ENCODE data around the gene ZMYND8. TPM values are rescaled to one million over a fixed set of nuclear protein-coding genes. Genes with fewer than 3 reads are reported as not detected.

Gene ZMYND8
- polyA plus RNA-seq, 3 donors: 1.4 to 13.8 (median 5.8) TPM

DNA sequence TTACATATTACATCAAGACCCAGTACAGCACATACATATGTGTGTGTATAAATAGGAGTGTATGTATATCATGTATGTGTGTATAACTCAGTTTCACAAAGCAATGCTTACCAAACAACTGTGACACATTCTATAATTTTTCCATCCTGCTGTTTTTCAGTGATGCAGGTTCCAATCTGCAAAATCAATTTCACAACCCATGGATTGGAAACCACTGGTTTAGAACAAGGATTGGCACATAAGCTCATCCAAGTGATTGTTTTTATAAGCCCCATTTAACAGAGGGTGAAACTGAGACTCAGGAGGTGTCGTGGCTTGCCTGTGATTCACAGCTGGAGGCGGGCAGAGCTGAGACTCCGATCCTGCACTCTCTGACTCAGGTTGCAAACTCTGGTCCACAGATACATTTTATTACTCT is 158.2 kb downstream of the ZMYND8 start:
- intact Hi-C loops (cut with micrococcal nuclease): no loop called here
- no peaks in the 10 kb centered on the region for H3K4me1 ChIP-seq (ENCODE audit: control insufficient read depth in 1 of 2, insufficient read depth in 2 of 2, low read length in 2 of 2)
- H3K27me3 ChIP-seq (ENCODE audit: control insufficient read depth in 2 of 2, insufficient read depth in 2 of 2, low read length in 2 of 2): no peaks in the 10 kb centered on the region
- no peak overlapping the region for H3K4me2 ChIP-seq (replicated peaks; ENCODE audit: extremely low read depth, low read length, poor library complexity, severe bottlenecking)
- TF ChIP-seq, protein P1, sequence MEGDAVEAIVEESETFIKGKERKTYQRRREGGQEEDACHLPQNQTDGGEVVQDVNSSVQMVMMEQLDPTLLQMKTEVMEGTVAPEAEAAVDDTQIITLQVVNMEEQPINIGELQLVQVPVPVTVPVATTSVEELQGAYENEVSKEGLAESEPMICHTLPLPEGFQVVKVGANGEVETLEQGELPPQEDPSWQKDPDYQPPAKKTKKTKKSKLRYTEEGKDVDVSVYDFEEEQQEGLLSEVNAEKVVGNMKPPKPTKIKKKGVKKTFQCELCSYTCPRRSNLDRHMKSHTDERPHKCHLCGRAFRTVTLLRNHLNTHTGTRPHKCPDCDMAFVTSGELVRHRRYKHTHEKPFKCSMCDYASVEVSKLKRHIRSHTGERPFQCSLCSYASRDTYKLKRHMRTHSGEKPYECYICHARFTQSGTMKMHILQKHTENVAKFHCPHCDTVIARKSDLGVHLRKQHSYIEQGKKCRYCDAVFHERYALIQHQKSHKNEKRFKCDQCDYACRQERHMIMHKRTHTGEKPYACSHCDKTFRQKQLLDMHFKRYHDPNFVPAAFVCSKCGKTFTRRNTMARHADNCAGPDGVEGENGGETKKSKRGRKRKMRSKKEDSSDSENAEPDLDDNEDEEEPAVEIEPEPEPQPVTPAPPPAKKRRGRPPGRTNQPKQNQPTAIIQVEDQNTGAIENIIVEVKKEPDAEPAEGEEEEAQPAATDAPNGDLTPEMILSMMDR (IDR thresholded peaks at IDR 0.05): no peak
- Mint-ChIP-seq H3K4me1 (peaks cover 7% of the 10 kb centered on the region), H3K4me3 (no peak overlapping the region), H3K9me3 (peaks cover 0 to 3% (median 2%) of the 10 kb centered on the region in 7 donors), H3K27ac (no peak overlapping the region), H3K27me3 (ENCODE audit: low read depth in 3 of 3) (peaks cover 2 to 11% (median 3%) of the 10 kb centered on the region in 3 donors), H3K36me3 (no peaks in the 10 kb centered on the region)
- H3K79me2 ChIP-seq (ENCODE audit: insufficient read depth, low read length): no peaks in the 10 kb centered on the region
- WGBS (ENCODE audit: insufficient coverage): 93% methylated on average over 3 of the region's 3 CpGs
- H3K9me3 ChIP-seq (replicated peaks in 1 of 2; ENCODE audit: control insufficient read depth in 1 of 2, insufficient read depth in 1 of 2, low read length in 2 of 2): no peaks in the 10 kb centered on the region
- no peak overlapping the region for H3K9ac ChIP-seq (ENCODE audit: insufficient read depth, low read length, poor library complexity, severe bottlenecking)
- no peak for DNase-seq
- no peak overlapping the region for H3K27ac ChIP-seq (ENCODE audit: low read depth in 1 of 2, low read length in 2 of 2)
- no peak overlapping the region for H3K4me3 ChIP-seq (replicated peaks in 1 of 3; ENCODE audit: low read depth in 2 of 3, low read length in 3 of 3)
- H4K20me1 ChIP-seq (ENCODE audit: insufficient read depth, low read length): no peaks in the 10 kb centered on the region
- no peaks in the 10 kb centered on the region for H3K36me3 ChIP-seq (replicated peaks in 1 of 2; ENCODE audit: control insufficient read depth in 1 of 2, insufficient read depth in 2 of 2, low read length in 2 of 2)
- no peak overlapping the region for H2AFZ ChIP-seq (ENCODE audit: insufficient read depth, low read depth, low read length, poor library complexity, severe bottlenecking)

DNA sequence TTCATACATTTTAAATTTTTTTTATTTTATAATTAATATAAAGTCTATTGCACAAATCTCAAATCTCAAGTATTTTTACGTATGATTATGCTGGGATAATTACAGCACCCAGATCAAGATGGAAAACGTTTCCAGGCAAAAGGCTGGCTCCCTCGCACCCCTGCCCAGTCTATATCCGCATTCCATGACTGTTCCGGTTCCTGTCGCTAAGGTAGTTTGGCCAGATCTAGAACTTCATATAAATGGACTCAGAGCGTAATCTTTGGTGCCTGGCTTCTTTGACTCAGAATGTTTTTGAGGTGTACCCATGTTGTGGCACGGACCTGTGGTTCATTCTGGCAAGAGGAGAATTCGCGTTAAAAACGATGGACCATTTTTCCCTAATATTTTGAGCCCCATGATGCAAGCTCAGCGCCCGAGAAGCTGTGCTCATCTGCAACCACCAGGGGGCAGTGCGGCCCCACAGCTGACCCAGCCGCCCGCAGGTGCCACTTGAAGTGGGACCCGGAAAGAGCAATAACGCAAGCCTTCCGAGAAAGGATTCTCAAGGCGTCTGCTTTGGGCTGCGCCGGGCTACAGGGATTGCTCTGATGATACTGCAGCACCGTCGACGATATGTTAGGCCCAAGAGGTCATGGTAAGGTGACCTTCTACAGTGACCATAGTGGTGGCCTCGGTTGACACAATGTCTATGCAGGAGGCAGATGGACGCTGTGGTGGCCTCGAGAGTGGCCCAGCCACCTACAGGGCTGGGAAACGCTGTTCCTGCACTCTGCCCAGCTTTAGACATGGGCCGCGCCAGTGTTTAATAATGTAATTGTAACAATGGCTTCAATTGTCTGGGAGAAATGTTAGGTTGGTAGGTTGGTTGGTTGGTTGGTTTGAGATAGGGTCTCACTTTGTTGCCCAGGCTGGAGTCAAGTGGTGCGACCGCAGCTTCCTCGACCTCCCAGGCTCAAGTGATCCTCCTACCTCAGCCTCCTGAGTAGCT is 160.1 kb downstream of the ZMYND8 start:
- Mint-ChIP-seq H3K36me3 (no peaks in the 10 kb centered on the region), H3K27ac (no peak overlapping the region), H3K4me3 (no peak overlapping the region), H3K9me3 (no peaks in the 10 kb centered on the region), H3K27me3 (ENCODE audit: low read depth in 3 of 3) (peaks cover 2 to 7% (median 4%) of the 10 kb centered on the region in 3 donors), H3K4me1 (peaks cover 7% of the 10 kb centered on the region)
- Histone ChIP-seq H3K27me3 (ENCODE audit: control insufficient read depth in 2 of 2, insufficient read depth in 2 of 2, low read length in 2 of 2) (peaks cover 0 to 4% of the 10 kb centered on the region in 2 donors), H3K36me3 (replicated peaks in 1 of 2; ENCODE audit: control insufficient read depth in 1 of 2, insufficient read depth in 2 of 2, low read length in 2 of 2) (no peaks in the 10 kb centered on the region), H3K9ac (ENCODE audit: insufficient read depth, low read length, poor library complexity, severe bottlenecking) (no peak overlapping the region), H4K20me1 (ENCODE audit: insufficient read depth, low read length) (no peaks in the 10 kb centered on the region), H3K27ac (ENCODE audit: low read depth in 1 of 2, low read length in 2 of 2) (no peak overlapping the region), H3K9me3 (replicated peaks in 1 of 2; ENCODE audit: control insufficient read depth in 1 of 2, insufficient read depth in 1 of 2, low read length in 2 of 2) (no peaks in the 10 kb centered on the region), H3K4me3 (replicated peaks in 1 of 3; ENCODE audit: low read depth in 2 of 3, low read length in 3 of 3) (no peak overlapping the region), H3K4me2 (replicated peaks; ENCODE audit: extremely low read depth, low read length, poor library complexity, severe bottlenecking) (peak overlapping the region; percentile 39), H3K79me2 (ENCODE audit: insufficient read depth, low read length) (no peaks in the 10 kb centered on the region), H3K4me1 (ENCODE audit: control insufficient read depth in 1 of 2, insufficient read depth in 2 of 2, low read length in 2 of 2) (no peaks in the 10 kb centered on the region), H2AFZ (ENCODE audit: insufficient read depth, low read depth, low read length, poor library complexity, severe bottlenecking) (peak overlapping the region; percentile 56)
- intact Hi-C loops (cut with micrococcal nuclease): no loop called here
- TF ChIP-seq, protein P1 (IDR thresholded peaks at IDR 0.05): peak; percentile 98
- 35% methylated on average over 30 of the region's 34 CpGs for WGBS (ENCODE audit: insufficient coverage)
- DNase-seq: peak; percentile 46 to 64 (median 56)

Measured in CD14-positive monocyte (primary cell).